ENCODE results near the gene PRKRIP1. TPM values are rescaled to one million over a fixed set of nuclear protein-coding genes. Genes with fewer than 3 reads are reported as not detected.
A peak's percentile ranks its signal among the peaks of the same experiment; 100 is the strongest.

The PRKRIP1 gene
- total and polyA plus RNA-seq, 5 donors = 14.6 to 20.5 (median 15.3) TPM

GRCh38 chr7:102459221-102459844, 63.2 kb downstream of the PRKRIP1 start:
- H3K9me3 ChIP-seq (ENCODE audit: control insufficient read depth, low read length) = no peaks in the 10 kb centered on the region
- H3K4me3 ChIP-seq (ENCODE audit: low read length) = no peak overlapping the region
- intact Hi-C loops (cut with DNase I) = no loop called here
- ATAC-seq (no peak), DNase-seq (peak in 1 of 3 donors; percentile 42)
- 94% methylated on average over 24 of the region's 24 CpGs for WGBS
- no peaks in the 10 kb centered on the region for H3K27me3 ChIP-seq (ENCODE audit: control insufficient read depth, insufficient read depth)
- H3K4me1 ChIP-seq (ENCODE audit: control insufficient read depth, insufficient read depth, low read length) = peaks cover 4% of the 10 kb centered on the region
- H3K27ac ChIP-seq (ENCODE audit: low read length) = no peak overlapping the region

- Histone ChIP-seq H3K4me3 (ENCODE audit: low read length) (no peak overlapping the region), H3K4me1 (ENCODE audit: control insufficient read depth, insufficient read depth, low read length) (peaks cover 4% of the 10 kb centered on the region), H3K9me3 (ENCODE audit: control insufficient read depth, low read length) (no peaks in the 10 kb centered on the region), H3K27me3 (ENCODE audit: control insufficient read depth, insufficient read depth) (no peaks in the 10 kb centered on the region), H3K27ac (ENCODE audit: low read length) (no peak overlapping the region)
- DNase-seq = peak in 1 of 3 donors; percentile 21
- intact Hi-C loops (cut with DNase I) = no loop called here
- no peak for ATAC-seq
- 78% methylated on average over 8 of the region's 8 CpGs for WGBS
Measured at GRCh38 chr7:102460467-102460866, 64.3 kb downstream of the PRKRIP1 start.

DNA sequence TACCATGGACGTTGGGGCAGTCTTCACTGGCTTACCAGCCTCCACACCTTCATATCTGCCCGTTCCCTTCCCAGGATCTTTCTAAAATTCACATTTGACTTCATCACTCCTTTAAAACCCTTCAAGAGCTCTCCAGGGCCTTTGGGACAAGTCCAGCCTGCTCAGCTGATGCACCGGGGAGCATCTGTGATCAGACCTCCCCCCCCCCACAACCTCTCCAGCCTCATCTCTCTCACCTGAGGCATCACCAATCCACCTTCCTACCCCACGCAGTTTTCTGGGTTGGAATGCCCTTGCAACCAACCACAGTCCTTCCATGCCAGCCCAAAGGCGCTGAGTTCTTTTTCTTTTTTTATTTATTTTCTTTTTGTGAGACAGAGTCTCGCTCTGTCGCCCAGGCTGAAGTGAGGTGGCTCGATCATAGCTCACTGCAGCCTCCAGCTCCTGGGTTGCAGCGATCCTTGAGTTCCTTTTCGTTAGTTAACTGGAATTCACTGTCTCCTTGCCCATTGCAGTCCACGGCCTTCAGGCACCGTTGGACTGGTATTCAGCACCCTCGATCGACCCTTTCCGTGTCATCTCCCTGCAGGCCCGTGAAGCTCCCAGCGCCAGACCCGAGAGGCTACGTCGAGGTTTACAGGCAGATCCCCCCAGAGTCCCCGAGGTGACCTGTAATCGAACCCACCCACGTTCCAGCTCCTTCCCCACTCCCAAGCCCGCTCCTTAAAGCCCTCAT, 67.8 kb downstream of the PRKRIP1 start:
- no peaks in the 10 kb centered on the region for H3K9me3 ChIP-seq (ENCODE audit: control insufficient read depth, low read length)
- ATAC-seq (no peak), DNase-seq (peak in 2 of 3 donors; percentile 54 to 57)
- no peaks in the 10 kb centered on the region for H3K27me3 ChIP-seq (ENCODE audit: control insufficient read depth, insufficient read depth)
- intact Hi-C loops (cut with DNase I) = no loop called here
- peak overlapping the region; percentile 19 for H3K27ac ChIP-seq (ENCODE audit: low read length)
- peaks cover 4% of the 10 kb centered on the region for H3K4me1 ChIP-seq (ENCODE audit: control insufficient read depth, insufficient read depth, low read length)
- H3K4me3 ChIP-seq (ENCODE audit: low read length) = peak overlapping the region; percentile 90
- 11% methylated on average over 24 of the region's 24 CpGs for WGBS

- H3K4me3 ChIP-seq (ENCODE audit: low read length) = peak within 1 kb of the TSS; percentile 90
- no peaks in the 10 kb centered on the region for H3K9me3 ChIP-seq (ENCODE audit: control insufficient read depth, low read length)
- peak; percentile 96 to 99 (median 98) for DNase-seq
- WGBS = under 1% methylated on average over 81 of the region's 81 CpGs
- peaks cover 4% of the 10 kb centered on the region for H3K4me1 ChIP-seq (ENCODE audit: control insufficient read depth, insufficient read depth, low read length)
- no peaks in the 10 kb centered on the region for H3K27me3 ChIP-seq (ENCODE audit: control insufficient read depth, insufficient read depth)
- peak within 1 kb of the TSS; percentile 19 for H3K27ac ChIP-seq (ENCODE audit: low read length)
- peak; percentile 95 to 97 for ATAC-seq
- intact Hi-C loops (cut with DNase I) = no loop called here
Measured at GRCh38 chr7:102464577-102465280, 68.6 kb downstream of the PRKRIP1 start, which contains the start of the genes ALKBH4 and LRWD1. ALKBH4 (minus strand) TSS chr7:102464863; CDS start chr7:102464836, 27 bp downstream. LRWD1 (plus strand) TSS chr7:102464984; CDS start chr7:102465081, 97 bp downstream.

- WGBS = 95% methylated on average over 7 of the region's 7 CpGs
- no peak for ATAC-seq
- no peak for DNase-seq
- Histone ChIP-seq H3K4me1 (ENCODE audit: control insufficient read depth, insufficient read depth, low read length) (peaks cover 4% of the 10 kb centered on the region), H3K4me3 (ENCODE audit: low read length) (no peak overlapping the region), H3K9me3 (ENCODE audit: control insufficient read depth, low read length) (no peaks in the 10 kb centered on the region), H3K27ac (ENCODE audit: low read length) (no peak overlapping the region), H3K27me3 (ENCODE audit: control insufficient read depth, insufficient read depth) (no peaks in the 10 kb centered on the region)
- intact Hi-C loops (cut with DNase I) = no loop called here
Measured at GRCh38 chr7:102466097-102466496, 69.9 kb downstream of the PRKRIP1 start.

GRCh38 chr7:102467581-102468477, 71.7 kb downstream of the PRKRIP1 start:
- Histone ChIP-seq H3K4me1 (ENCODE audit: control insufficient read depth, insufficient read depth, low read length) (peaks cover 4% of the 10 kb centered on the region), H3K9me3 (ENCODE audit: control insufficient read depth, low read length) (no peaks in the 10 kb centered on the region), H3K4me3 (ENCODE audit: low read length) (no peak overlapping the region), H3K27ac (ENCODE audit: low read length) (no peak overlapping the region), H3K27me3 (ENCODE audit: control insufficient read depth, insufficient read depth) (no peaks in the 10 kb centered on the region)
- DNase-seq (peak in 2 of 3 donors; percentile 53 to 61), ATAC-seq (no peak)
- intact Hi-C loops (cut with DNase I) = no loop called here
- WGBS = 93% methylated on average over 24 of the region's 24 CpGs

DNA sequence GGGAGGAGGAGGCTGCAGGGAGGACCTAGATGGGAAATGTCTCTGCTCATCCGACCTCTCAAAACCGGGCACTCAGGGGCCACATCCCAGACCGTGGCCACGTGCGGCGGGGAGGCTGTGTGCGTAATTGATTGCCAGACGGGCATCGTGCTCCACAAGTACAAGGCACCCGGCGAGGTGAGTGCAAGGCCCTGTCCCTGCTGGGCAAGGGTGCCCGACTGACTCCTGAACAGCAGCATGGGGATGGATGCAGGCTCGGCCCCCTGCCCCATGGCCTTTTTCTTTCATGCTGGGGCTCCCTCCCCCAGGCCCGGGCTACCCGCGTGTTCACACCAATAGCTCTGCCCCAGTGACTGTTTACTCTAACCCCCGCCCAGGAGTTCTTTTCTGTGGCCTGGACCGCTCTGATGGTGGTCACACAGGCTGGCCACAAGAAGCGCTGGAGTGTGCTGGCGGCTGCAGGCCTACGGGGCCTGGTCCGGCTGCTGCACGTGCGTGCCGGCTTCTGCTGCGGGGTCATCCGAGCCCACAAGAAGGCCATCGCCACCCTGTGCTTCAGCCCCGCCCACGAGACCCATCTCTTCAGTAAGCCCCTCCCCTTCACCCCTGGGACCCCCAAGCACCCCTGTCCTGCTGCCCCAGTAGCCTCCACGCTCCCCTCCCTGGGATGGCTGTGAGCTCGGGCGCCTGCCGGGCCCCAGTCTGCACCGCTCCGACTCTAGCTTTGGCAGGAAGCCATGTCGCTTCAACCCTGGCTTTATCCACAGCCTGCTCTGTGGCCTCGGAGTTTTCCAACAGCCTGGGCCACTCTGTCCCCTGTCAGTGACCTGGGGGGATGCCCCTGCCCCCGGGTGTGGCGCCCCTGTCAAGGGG, 72.6 kb downstream of the PRKRIP1 start:
- 86% methylated on average over 40 of the region's 40 CpGs for WGBS
- Histone ChIP-seq H3K27me3 (ENCODE audit: control insufficient read depth, insufficient read depth) (no peaks in the 10 kb centered on the region), H3K27ac (ENCODE audit: low read length) (no peak overlapping the region), H3K9me3 (ENCODE audit: control insufficient read depth, low read length) (no peaks in the 10 kb centered on the region), H3K4me1 (ENCODE audit: control insufficient read depth, insufficient read depth, low read length) (peaks cover 2% of the 10 kb centered on the region), H3K4me3 (ENCODE audit: low read length) (no peak overlapping the region)
- intact Hi-C loops (cut with DNase I) = no loop called here
- DNase-seq = peak; percentile 15 to 59 (median 58)
- ATAC-seq = no peak

DNA sequence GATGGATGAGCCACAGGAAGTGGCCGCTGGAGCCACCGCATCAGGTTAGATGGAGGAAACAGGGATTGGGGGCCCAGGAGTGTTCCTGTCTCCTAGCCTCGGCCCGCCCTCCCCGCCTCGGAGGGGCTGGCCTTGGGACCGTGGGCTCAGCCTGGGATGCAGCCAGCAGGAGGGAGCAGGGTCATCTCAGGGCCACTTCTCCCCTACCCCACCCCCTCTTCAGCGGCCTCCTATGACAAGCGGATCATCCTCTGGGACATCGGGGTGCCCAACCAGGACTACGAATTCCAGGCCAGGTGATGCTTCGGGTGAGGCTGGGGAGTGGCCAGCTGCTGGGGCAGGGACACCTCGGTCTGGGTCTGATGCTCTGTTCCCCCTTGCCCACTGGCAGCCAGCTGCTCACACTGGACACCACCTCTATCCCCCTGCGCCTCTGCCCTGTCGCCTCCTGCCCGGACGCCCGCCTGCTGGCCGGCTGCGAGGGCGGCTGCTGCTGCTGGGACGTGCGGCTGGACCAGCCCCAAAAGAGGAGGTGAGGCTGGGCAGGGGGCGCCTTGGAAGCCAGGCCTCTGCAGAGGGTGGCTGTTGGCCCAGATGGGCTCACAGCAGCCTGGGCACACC, 73.3 kb downstream of the PRKRIP1 start:
- Histone ChIP-seq H3K27me3 (ENCODE audit: control insufficient read depth, insufficient read depth) (no peaks in the 10 kb centered on the region), H3K4me1 (ENCODE audit: control insufficient read depth, insufficient read depth, low read length) (no peaks in the 10 kb centered on the region), H3K4me3 (ENCODE audit: low read length) (no peak overlapping the region), H3K9me3 (ENCODE audit: control insufficient read depth, low read length) (no peaks in the 10 kb centered on the region), H3K27ac (ENCODE audit: low read length) (no peak overlapping the region)
- DNase-seq (peak; percentile 17 to 58 (median 47)), ATAC-seq (no peak)
- intact Hi-C loops (cut with DNase I) = no loop called here
- WGBS = 86% methylated on average over 24 of the region's 24 CpGs

GRCh38 chr7:102469972-102470825, 74.0 kb downstream of the PRKRIP1 start:
- DNase-seq = peak; percentile 2 to 60 (median 57)
- WGBS = 76% methylated on average over 20 of the region's 20 CpGs
- Histone ChIP-seq H3K27ac (ENCODE audit: low read length) (no peak overlapping the region), H3K27me3 (ENCODE audit: control insufficient read depth, insufficient read depth) (no peaks in the 10 kb centered on the region), H3K4me1 (ENCODE audit: control insufficient read depth, insufficient read depth, low read length) (no peaks in the 10 kb centered on the region), H3K9me3 (ENCODE audit: control insufficient read depth, low read length) (no peaks in the 10 kb centered on the region), H3K4me3 (ENCODE audit: low read length) (no peak overlapping the region)
- ATAC-seq = no peak
- intact Hi-C loops (cut with DNase I) = no loop called here
